A549 (cell line): Measurements from ENCODE around the gene CDX1. TPM values are rescaled to one million over a fixed set of nuclear protein-coding genes. Genes with fewer than 3 reads are reported as not detected.
A peak's percentile ranks its signal among the peaks of the same experiment; 100 is the strongest.

Experiments
- ATAC-seq, 2 experiments: fragments of 200-7000 bp in 1 of 2; fragments of >200 bp in 1 of 2; cut with Nextera tagmentation in 1 of 2; cut with Tn5 transposase in 1 of 2; 3 replicates each; pipeline versions ENCODE4 v1.8.0 to v1.9.1; 2018 to 2020; ENCODE audit warnings: mild to moderate bottlenecking in 1 of 2, moderate library complexity in 1 of 2
- CTCF ChIA-PET: fragments of 300-600 bp; sonication (Branson Sonifier 250); formaldehyde crosslinking; extraction: SDS; loops from one replicate; lab custom pipeline; 2021; ENCODE audit warnings: antibody characterized with exemption, inconsistent platforms; lab: Yijun Ruan, JAX
- POLR2A ChIA-PET: fragments of 350-600 bp; formaldehyde crosslinking; extraction: SDS; loops from one replicate; lab custom pipeline; 2021; ENCODE audit warnings: antibody characterized with exemption, inconsistent platforms; lab: Yijun Ruan, JAX
- DNase-seq, 2 experiments: peaks; one replicate each; pipeline versions ENCODE4 v3.0.0 to v3.0.0-alpha.2; 2011 to 2016; ENCODE audit warnings: low read depth in 1 of 2, low spot score in 1 of 2
- FAIRE-seq: peaks from 2 replicates; lab custom pipeline; 2011; peaks lifted over from hg19 to GRCh38; lab: Jason Lieb, UNC
- H3K27ac ChIP-seq, 2 experiments: fragments of >200 bp; sonication (Bioruptor Twin); formaldehyde crosslinking; 3 replicates each; pipeline ENCODE4 v1.5.1; 2016 to 2017
- H3K4me1 ChIP-seq: fragments of >200 bp; sonication (Bioruptor Twin); formaldehyde crosslinking; 3 replicates; pipeline ENCODE4 v1.6.1; 2016
- H3K4me2 ChIP-seq: fragments of >200 bp; sonication (Bioruptor Twin); formaldehyde crosslinking; 3 replicates; pipeline ENCODE4 v1.6.1; 2016
- H3K4me3 ChIP-seq: fragments of >200 bp; sonication (Bioruptor Twin); formaldehyde crosslinking; 3 replicates; pipeline ENCODE4 v1.5.1; 2016
- H3K9me3 ChIP-seq: fragments of >200 bp; sonication (Bioruptor Twin); formaldehyde crosslinking; 3 replicates; pipeline ENCODE4 v1.6.1; 2016
- CHD4 ChIP-seq: fragments of 200-600 bp; sonication (generic); IDR thresholded peaks from 2 replicates; pipeline ENCODE4 v1.6.1; 2016; ENCODE audit warnings: antibody characterized with exemption, mild to moderate bottlenecking, borderline replicate concordance
- CTCF ChIP-seq: fragments of >200 bp; sonication (Bioruptor Twin); formaldehyde crosslinking; IDR thresholded peaks from 3 replicates; pipeline ENCODE4 v1.5.1; 2016
- EHF ChIP-seq: fragments of 250-450 bp; sonication (Bioruptor Pico); IDR thresholded peaks from 2 replicates; pipeline ENCODE4 v1.5.0; 2020; ENCODE audit warnings: mild to moderate bottlenecking
- ESRRA ChIP-seq: fragments of 150-350 bp; IDR thresholded peaks from 2 replicates; pipeline ENCODE4 v1.6.1; 2014; ENCODE audit warnings: mild to moderate bottlenecking, low read length, borderline replicate concordance
- GATA3 ChIP-seq: IDR thresholded peaks from 2 replicates; pipeline ENCODE4 v1.6.1; 2012; ENCODE audit warnings: borderline replicate concordance
- HOXB5 ChIP-seq: fragments of 250-450 bp; sonication (Bioruptor Pico); IDR thresholded peaks from 2 replicates; pipeline ENCODE4 v1.5.0; 2020; ENCODE audit warnings: mild to moderate bottlenecking, moderate library complexity
- JUN ChIP-seq, 2 experiments: fragments of >200 bp; sonication (Bioruptor Twin); formaldehyde crosslinking; IDR thresholded peaks; 2 replicates in 1 of 2; 3 replicates in 1 of 2; pipeline ENCODE4 v1.6.1; 2016 to 2017
- KDM1A ChIP-seq: fragments of 200-600 bp; sonication (generic); IDR thresholded peaks from 2 replicates; pipeline ENCODE4 v1.6.1; 2016; ENCODE audit warnings: low read depth, mild to moderate bottlenecking
- MAZ ChIP-seq: fragments of 150-350 bp; IDR thresholded peaks from 2 replicates; pipeline ENCODE4 v1.6.1; 2014; ENCODE audit warnings: antibody characterized with exemption, low read depth, low read length, borderline replicate concordance
- NFE2L2 ChIP-seq: fragments of 150-350 bp; conservative IDR thresholded peaks from 2 replicates; pipeline ENCODE4 v1.6.1; 2014; ENCODE audit warnings: low read length
- PHF8 ChIP-seq: fragments of 200-600 bp; sonication (generic); IDR thresholded peaks from 2 replicates; pipeline ENCODE4 v1.6.1; 2016; ENCODE audit warnings: low read depth, mild to moderate bottlenecking, antibody characterized with exemption, moderate library complexity, borderline replicate concordance
- POLR2AphosphoS2 ChIP-seq: conservative IDR thresholded peaks from 2 replicates; pipeline ENCODE4 v1.6.1; 2012; ENCODE audit warnings: low read length, improper control_type of control experiment, inconsistent platforms
- RAD21 ChIP-seq, 2 experiments: fragments of >200 bp in 1 of 2; sonication (Bioruptor Twin) in 1 of 2; formaldehyde crosslinking in 1 of 2; IDR thresholded peaks in 1 of 2; conservative IDR thresholded peaks in 1 of 2; 2 replicates in 1 of 2; 3 replicates in 1 of 2; pipeline ENCODE4 v1.6.1; 2012 to 2018; ENCODE audit warnings: inconsistent platforms in 1 of 2
- RARB ChIP-seq: fragments of 250-450 bp; sonication (Bioruptor Pico); IDR thresholded peaks from 2 replicates; pipeline ENCODE4 v1.8.0; 2021; ENCODE audit warnings: mild to moderate bottlenecking, moderate library complexity
- USF2 ChIP-seq: fragments of 450-650 bp; IDR thresholded peaks from 2 replicates; pipeline ENCODE4 v1.6.1; 2014; ENCODE audit warnings: antibody characterized with exemption
- ZC3H11A ChIP-seq: fragments of 450-650 bp; IDR thresholded peaks from 2 replicates; pipeline ENCODE4 v1.6.1; 2014; ENCODE audit warnings: antibody characterized with exemption, mild to moderate bottlenecking
- ZNF302 ChIP-seq: fragments of 250-450 bp; sonication (Bioruptor Pico); IDR thresholded peaks from 2 replicates; pipeline ENCODE4 v1.9.0; 2021; ENCODE audit warnings: inconsistent platforms, mild to moderate bottlenecking, moderate library complexity
- ZSCAN20 ChIP-seq: fragments of 250-450 bp; sonication (Bioruptor Pico); IDR thresholded peaks from 2 replicates; pipeline ENCODE4 v1.8.0; 2022; ENCODE audit warnings: mild to moderate bottlenecking, moderate library complexity
- WGBS: methylation state at CpG from one replicate; pipeline ENCODE4 v1.1.6; 2017; ENCODE audit errors: missing lambda C conversion rate; 5-methylcytosine and 5-hydroxymethylcytosine counted together
- polyA plus RNA-seq, 4 experiments: library from polyadenylated mRNA; depleted of rRNA in 3 of 4; stranded (reverse); fragments of >200 nt; fragmentation: RNase III in 1 of 4; extraction: RNeasy Plus Mini Kit Qiagen cat#74134 plus additional on column Dnase treatment in 1 of 4; gene quantifications; 2 replicates in 3 of 4; 3 replicates in 1 of 4; pipeline ENCODE4 v1.2.3, GENCODE V29; 2011 to 2017
- TF ChIP-seq, protein P1 (sequence below): IDR thresholded peaks from 2 replicates; pipeline ENCODE4 v1.6.1; 2012

The CDX1 gene
- polyA plus RNA-seq, 2 of the 4 experiments (the other 2 are of a cell fraction): not detected

DNA sequence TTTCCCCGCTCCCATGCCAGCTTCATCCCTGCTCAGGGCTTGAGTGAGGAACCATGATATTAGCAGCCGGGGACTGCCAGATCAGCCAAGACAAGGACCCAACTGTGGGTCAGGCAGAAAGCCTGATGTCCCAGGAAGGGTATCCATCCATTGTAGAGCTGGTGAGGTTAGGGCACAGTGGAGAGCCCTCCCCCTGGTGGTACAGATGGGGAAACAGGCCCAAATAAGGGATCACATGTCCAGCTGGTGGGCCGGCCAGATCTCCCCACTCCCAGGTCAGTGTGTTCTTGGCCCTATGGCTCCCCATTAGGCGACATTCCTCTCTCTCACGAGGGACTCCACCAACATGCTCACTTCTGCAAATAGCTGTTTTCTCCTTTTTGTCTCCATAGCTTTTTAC, 9.0 kb downstream of the CDX1 start:
- 54% methylated on average over 5 of the region's 5 CpGs for WGBS
- no peak overlapping the region for H3K4me3 ChIP-seq
- no peak overlapping the region for H3K4me2 ChIP-seq
- TF ChIP-seq NFE2L2: no peak
- TF ChIP-seq RARB (CRISPR knock-in tag): no peak
- TF ChIP-seq, protein P1, sequence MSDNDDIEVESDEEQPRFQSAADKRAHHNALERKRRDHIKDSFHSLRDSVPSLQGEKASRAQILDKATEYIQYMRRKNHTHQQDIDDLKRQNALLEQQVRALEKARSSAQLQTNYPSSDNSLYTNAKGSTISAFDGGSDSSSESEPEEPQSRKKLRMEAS: 0 out of 2 replicates have a peak, but pooled peaks have one; percentile 14
- TF ChIP-seq CTCF: peak; percentile 38
- peak in 1 of 2 experiments; percentile 42; a peak in 2 of 5 replicates for TF ChIP-seq RAD21 (conservative IDR thresholded peaks at IDR 0.05 in 1 of 2, IDR thresholded peaks at IDR 0.05 in 1 of 2)
- TF ChIP-seq USF2: 0 out of 2 replicates have a peak, but pooled peaks have one; percentile 25
- no peak overlapping the region for H3K27ac ChIP-seq
- ChIA-PET CTCF (interaction anchor here (0.8 to 5.8 kb wide), 16 partner anchors 12 to 184 kb away, joined by 3 to 27 read pairs (median 6); partner anchors contain the start of genes ARSI and SLC6A7), POLR2A (no interaction called here)
- ATAC-seq (peak; percentile 72 to 96), DNase-seq (peak; percentile 53 to 81), FAIRE-seq (no peak)
- H3K9me3 ChIP-seq: no peaks in the 10 kb centered on the region
- H3K4me1 ChIP-seq: no peaks in the 10 kb centered on the region

GRCh38 chr5:150176745-150177477, 10.3 kb downstream of the CDX1 start:
- no peak overlapping the region for H3K27ac ChIP-seq
- WGBS: 59% methylated on average over 7 of the region's 8 CpGs
- H3K4me1 ChIP-seq: no peaks in the 10 kb centered on the region
- H3K4me3 ChIP-seq: no peak overlapping the region
- ChIA-PET POLR2A (no interaction called here), CTCF (interaction anchor here (0.6 to 5.8 kb wide), 12 partner anchors 10 to 303 kb away, joined by 3 to 27 read pairs (median 4); partner anchors contain the start of gene SLC6A7)
- FAIRE-seq (no peak), DNase-seq (no peak), ATAC-seq (no peak)
- no peaks in the 10 kb centered on the region for H3K9me3 ChIP-seq
- H3K4me2 ChIP-seq: no peak overlapping the region
- TF ChIP-seq ZC3H11A (no peak), EHF (no peak), HOXB5 (CRISPR knock-in tag) (no peak), GATA3 (no peak), MAZ (no peak), JUN (IDR thresholded peaks at IDR 0.05) (no peak), POLR2AphosphoS2 (no peak), PHF8 (no peak), ZSCAN20 (CRISPR knock-in tag) (no peak), ZNF302 (CRISPR knock-in tag) (no peak), RARB (CRISPR knock-in tag) (no peak), KDM1A (no peak)

GRCh38 chr5:150177721-150178120, 11.1 kb downstream of the CDX1 start:
- H3K9me3 ChIP-seq: no peaks in the 10 kb centered on the region
- ATAC-seq (no peak), FAIRE-seq (no peak), DNase-seq (no peak)
- CTCF ChIA-PET: interaction anchor here (0.6 to 2.5 kb wide), 11 partner anchors 9 to 172 kb away, joined by 3 to 16 read pairs (median 4); no protein-coding TSS in a partner anchor
- no peaks in the 10 kb centered on the region for H3K4me1 ChIP-seq
- no peak overlapping the region for H3K4me3 ChIP-seq
- no peak overlapping the region for H3K27ac ChIP-seq
- POLR2A ChIA-PET: no interaction called here
- TF ChIP-seq RAD21 (conservative IDR thresholded peaks at IDR 0.05 in 1 of 2, IDR thresholded peaks at IDR 0.05 in 1 of 2) (no peak), ZSCAN20 (CRISPR knock-in tag) (no peak), USF2 (no peak), CHD4 (no peak), ESRRA (no peak), GATA3 (no peak)
- no peak overlapping the region for H3K4me2 ChIP-seq
- WGBS: 62% methylated on average over 4 of the region's 4 CpGs
